MM.1S (cell line): ENCODE results near the gene PHLDB1.

Experiments
- DNase-seq: peaks from one replicate; pipeline ENCODE4 v3.0.0-alpha.2; 2015
- H2AFZ ChIP-seq: fragments of 300-600 bp; sonication (generic); 2 replicates; pipeline ENCODE4 v1.6.0; 2016; ENCODE audit warnings: antibody characterized with exemption, low read length
- H3F3A ChIP-seq: fragments of 300-600 bp; sonication (generic); 2 replicates; pipeline ENCODE4 v1.6.1; 2016; ENCODE audit warnings: mild to moderate bottlenecking, antibody characterized with exemption, low read length, moderate library complexity, mixed read lengths; ENCODE audit not compliant: insufficient read depth
- H3K27ac ChIP-seq: fragments of 300-600 bp; sonication (generic); 2 replicates; pipeline ENCODE4 v1.5.1; 2016; ENCODE audit warnings: mild to moderate bottlenecking, low read length
- H3K27me3 ChIP-seq: fragments of 300-600 bp; sonication (generic); replicated peaks from 2 replicates; pipeline ENCODE4 v1.6.0; 2016; ENCODE audit warnings: low read length; ENCODE audit not compliant: insufficient read depth
- H3K36me3 ChIP-seq: fragments of 300-600 bp; sonication (generic); replicated peaks from 2 replicates; pipeline ENCODE4 v1.6.1; 2016; ENCODE audit warnings: mild to moderate bottlenecking, low read length, mixed read lengths; ENCODE audit not compliant: insufficient read depth
- H3K4me1 ChIP-seq: fragments of 300-600 bp; sonication (generic); 2 replicates; pipeline ENCODE4 v1.6.1; 2016; ENCODE audit warnings: low read length, mixed read lengths
- H3K4me2 ChIP-seq: fragments of 300-600 bp; sonication (generic); 2 replicates; pipeline ENCODE4 v1.6.0; 2016; ENCODE audit warnings: low read depth, low read length
- H3K4me3 ChIP-seq: fragments of 300-600 bp; sonication (generic); 2 replicates; pipeline ENCODE4 v1.5.1; 2016; ENCODE audit warnings: low read length, mixed read lengths
- H3K79me2 ChIP-seq: fragments of 300-600 bp; sonication (generic); 2 replicates; pipeline ENCODE4 v1.6.1; 2016; ENCODE audit warnings: mixed run types, low read length, mixed read lengths
- H3K9ac ChIP-seq: fragments of 300-600 bp; sonication (generic); 2 replicates; pipeline ENCODE4 v1.6.1; 2016; ENCODE audit warnings: low read length, mixed read lengths
- H3K9me2 ChIP-seq: fragments of 300-600 bp; sonication (generic); replicated peaks from 2 replicates; pipeline ENCODE4 v1.6.1; 2016; ENCODE audit warnings: mild to moderate bottlenecking, low read length, mixed read lengths; ENCODE audit not compliant: insufficient read depth
- H3K9me3 ChIP-seq: fragments of 300-600 bp; sonication (generic); replicated peaks from 2 replicates; pipeline ENCODE4 v1.6.1; 2016; ENCODE audit warnings: mild to moderate bottlenecking, low read length, mixed read lengths; ENCODE audit not compliant: insufficient read depth
- H4K20me1 ChIP-seq: fragments of 300-600 bp; sonication (generic); 2 replicates; pipeline ENCODE4 v1.6.1; 2016; ENCODE audit warnings: mild to moderate bottlenecking, low read length, moderate library complexity, mixed read lengths; ENCODE audit not compliant: insufficient read depth
- CTCF ChIP-seq: fragments of 300-600 bp; sonication (generic); IDR thresholded peaks from 2 replicates; pipeline ENCODE4 v1.5.1; 2016; ENCODE audit warnings: antibody characterized with exemption, low read length, mixed read lengths
- EZH2 ChIP-seq: fragments of 300-600 bp; sonication (generic); optimal IDR thresholded peaks from 2 replicates; pipeline ENCODE3; 2017; ENCODE audit warnings: low read depth, mild to moderate bottlenecking, antibody characterized with exemption, low read length, mixed read lengths
- EZH2phosphoT487 ChIP-seq: fragments of 300-600 bp; sonication (generic); IDR thresholded peaks from 2 replicates; pipeline ENCODE4 v1.6.1; 2018; ENCODE audit warnings: antibody characterized with exemption, low read length

The PHLDB1 gene

DNA sequence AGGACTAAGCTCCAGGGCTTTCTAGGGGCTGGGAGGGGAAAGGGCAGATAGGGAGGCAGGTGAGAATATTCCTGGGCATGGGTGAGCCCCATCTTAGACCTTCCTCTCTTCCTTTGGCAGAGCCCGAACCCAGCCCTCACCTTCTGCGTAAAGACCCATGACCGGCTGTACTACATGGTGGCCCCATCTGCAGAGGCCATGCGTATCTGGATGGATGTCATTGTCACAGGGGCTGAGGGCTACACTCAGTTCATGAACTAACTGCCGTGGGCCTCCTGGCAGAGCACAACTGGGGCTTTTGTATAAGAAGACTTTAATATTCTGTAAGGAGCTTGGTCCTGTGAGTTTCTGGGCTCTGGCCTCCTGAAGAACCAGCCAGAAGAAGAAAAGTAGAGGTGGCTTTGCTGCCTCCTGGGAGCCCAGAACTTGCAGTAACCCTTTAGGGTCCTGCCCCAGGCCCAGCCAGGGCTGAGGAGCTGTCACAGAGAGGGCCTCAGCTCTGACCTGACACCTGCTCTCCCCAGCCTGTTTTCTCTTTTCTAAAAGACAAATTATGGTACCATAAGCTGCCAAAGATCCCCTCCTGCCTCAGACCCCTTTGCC is 49.2 kb downstream of the PHLDB1 start:
- no peaks in the 10 kb centered on the region for H3K36me3 ChIP-seq
- H3K9ac ChIP-seq = no peak overlapping the region
- H3K4me3 ChIP-seq = no peak overlapping the region
- no peaks in the 10 kb centered on the region for H3K9me2 ChIP-seq
- H3K79me2 ChIP-seq = no peaks in the 10 kb centered on the region
- TF ChIP-seq EZH2phosphoT487 (no peak), CTCF (no peak), EZH2 (no peak)
- no peak overlapping the region for H2AFZ ChIP-seq
- peaks cover 11% of the 10 kb centered on the region for H3K4me1 ChIP-seq
- H3K27me3 ChIP-seq = no peaks in the 10 kb centered on the region
- H4K20me1 ChIP-seq = no peaks in the 10 kb centered on the region
- H3K27ac ChIP-seq = no peak overlapping the region
- H3K9me3 ChIP-seq = no peaks in the 10 kb centered on the region
- no peaks in the 10 kb centered on the region for H3F3A ChIP-seq
- H3K4me2 ChIP-seq = no peak overlapping the region
- DNase-seq = no peak

DNA sequence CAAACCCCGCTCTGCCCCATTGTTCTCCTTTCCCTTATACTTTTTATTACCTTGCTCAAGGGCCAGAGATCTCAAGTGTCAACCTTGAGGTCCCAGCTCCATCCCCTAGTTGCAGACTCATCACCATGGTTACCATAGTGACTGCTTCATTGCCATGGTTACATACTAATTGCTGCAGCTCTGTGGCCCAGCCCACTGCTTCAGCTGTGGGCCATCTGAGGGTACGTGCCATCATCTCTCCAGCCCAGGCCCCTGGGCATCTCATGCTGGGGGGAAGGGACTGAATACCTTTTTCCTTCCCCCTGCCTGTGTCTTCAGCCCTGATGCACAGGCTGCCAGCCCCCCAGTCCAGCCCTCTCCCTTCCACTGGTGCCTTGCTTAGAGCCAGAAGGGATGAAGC is 49.8 kb downstream of the PHLDB1 start:
- Histone ChIP-seq H3K9me3 (no peaks in the 10 kb centered on the region), H4K20me1 (no peaks in the 10 kb centered on the region), H3K79me2 (no peaks in the 10 kb centered on the region), H3K4me2 (no peak overlapping the region), H3K27ac (no peak overlapping the region), H3K4me1 (peaks cover 9% of the 10 kb centered on the region), H3K9ac (no peak overlapping the region), H3K27me3 (no peaks in the 10 kb centered on the region), H3F3A (no peaks in the 10 kb centered on the region), H3K36me3 (no peaks in the 10 kb centered on the region), H3K4me3 (no peak overlapping the region), H3K9me2 (no peaks in the 10 kb centered on the region), H2AFZ (no peak overlapping the region)
- DNase-seq = no peak
- TF ChIP-seq CTCF = no peak
- no peak for TF ChIP-seq EZH2phosphoT487
- no peak for TF ChIP-seq EZH2

- Histone ChIP-seq H3K27me3 (no peaks in the 10 kb centered on the region), H3K27ac (no peak overlapping the region), H3K9me3 (no peaks in the 10 kb centered on the region), H3F3A (no peaks in the 10 kb centered on the region), H3K4me2 (no peak overlapping the region), H3K9me2 (no peaks in the 10 kb centered on the region), H3K79me2 (no peaks in the 10 kb centered on the region), H2AFZ (no peak overlapping the region), H3K9ac (no peak overlapping the region), H3K4me1 (peaks cover 3% of the 10 kb centered on the region), H3K4me3 (no peak overlapping the region), H3K36me3 (no peaks in the 10 kb centered on the region), H4K20me1 (no peaks in the 10 kb centered on the region)
- no peak for TF ChIP-seq EZH2
- no peak for TF ChIP-seq EZH2phosphoT487
- no peak for TF ChIP-seq CTCF
- no peak for DNase-seq
Measured at GRCh38 chr11:118657709-118658428, 50.5 kb downstream of the PHLDB1 start.
